H7 (cell line): ENCODE data around the gene SH3BGRL3. TPM values are rescaled to one million over a fixed set of nuclear protein-coding genes. Genes with fewer than 3 reads are reported as not detected.
"Not testable (repeated sequence)": the region's sequence is repeated elsewhere in the genome, so short reads cannot be mapped to it uniquely, and the experiment has no call there.

Experiments used
- DNase-seq: peaks from one replicate; pipeline ENCODE4 v3.0.0; 2012
- H3K27me3 ChIP-seq: 2 replicates; pipeline ENCODE4 v1.6.0; 2011; ENCODE audit warnings: mild to moderate bottlenecking, low read length; ENCODE audit not compliant: control insufficient read depth, insufficient read depth
- H3K36me3 ChIP-seq: replicated peaks from 2 replicates; pipeline ENCODE4 v1.5.1; 2011; ENCODE audit warnings: low read length; ENCODE audit not compliant: control insufficient read depth, insufficient read depth
- H3K4me3 ChIP-seq: 2 replicates; pipeline ENCODE4 v1.5.1; 2011; ENCODE audit warnings: low read depth, mild to moderate bottlenecking, control low read depth, low read length, moderate library complexity; ENCODE audit not compliant: insufficient read depth
- total RNA-seq: library from RNA; depleted of rRNA; stranded (reverse); fragments of >200 nt; shearing (Covaris generic); gene quantifications from 2 replicates; pipeline ENCODE4 v1.2.3, GENCODE V29; 2014; rRNA removed

Gene SH3BGRL3
- 40.8 and 56.7 TPM in 2 replicates for total RNA-seq

DNA sequence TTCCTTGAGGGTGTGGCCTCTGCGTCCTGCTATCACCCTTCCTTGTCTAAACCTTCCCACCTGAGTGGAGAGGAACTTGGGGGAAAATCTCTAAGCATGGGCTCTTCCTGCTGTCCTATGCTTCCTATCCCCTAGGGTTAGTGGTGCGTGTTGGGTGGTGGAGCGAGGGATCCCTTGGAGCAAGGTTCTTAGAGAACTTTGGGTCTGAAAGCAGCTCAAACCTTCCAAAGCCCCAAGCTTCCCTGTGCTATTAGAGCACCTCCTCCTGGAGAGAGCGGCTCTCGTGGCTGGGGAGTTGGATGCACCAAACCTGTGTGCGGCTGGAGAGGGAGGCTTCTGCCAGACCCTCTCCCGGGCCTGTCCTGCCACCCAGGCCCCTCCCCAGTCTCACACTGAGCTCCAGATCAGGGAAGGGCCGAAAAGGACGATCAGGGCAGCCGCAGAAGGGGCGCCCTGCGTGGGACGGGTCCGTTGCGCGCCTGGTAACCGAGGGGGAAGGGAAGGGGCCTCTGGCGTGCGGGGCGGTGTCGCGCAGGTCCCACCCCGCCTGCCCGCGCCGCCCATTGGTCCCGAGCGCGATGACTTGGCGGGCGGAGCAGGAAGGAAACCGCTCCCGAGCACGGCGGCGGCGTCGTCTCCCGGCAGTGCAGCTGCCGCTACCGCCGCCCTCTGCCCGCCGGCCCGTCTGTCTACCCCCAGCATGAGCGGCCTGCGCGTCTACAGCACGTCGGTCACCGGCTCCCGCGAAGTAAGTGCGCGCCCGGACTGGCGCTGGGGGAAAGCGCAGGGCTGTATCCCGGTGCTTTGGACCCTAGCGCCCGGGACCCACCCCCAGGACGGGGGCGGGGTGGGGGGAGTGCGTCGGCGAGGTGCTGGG lies at the start of gene SH3BGRL3:
Gene SH3BGRL3 (plus strand): TSS at position 631 of the 877 bp plus-strand sequence. CDS start 70 bp downstream, at position 701.
- Histone ChIP-seq H3K4me3 (peak within 1 kb of the TSS; percentile 93), H3K36me3 (peaks cover 27% of the 10 kb centered on the region), H3K27me3 (no peaks in the 10 kb centered on the region)
- peak; percentile 97 for DNase-seq

GRCh38 chr1:26230682-26231081 lies 49.2 kb upstream of the SH3BGRL3 start:
- not testable (repeated sequence) for H3K27me3 ChIP-seq, DNase-seq, H3K36me3 ChIP-seq, H3K4me3 ChIP-seq

DNA sequence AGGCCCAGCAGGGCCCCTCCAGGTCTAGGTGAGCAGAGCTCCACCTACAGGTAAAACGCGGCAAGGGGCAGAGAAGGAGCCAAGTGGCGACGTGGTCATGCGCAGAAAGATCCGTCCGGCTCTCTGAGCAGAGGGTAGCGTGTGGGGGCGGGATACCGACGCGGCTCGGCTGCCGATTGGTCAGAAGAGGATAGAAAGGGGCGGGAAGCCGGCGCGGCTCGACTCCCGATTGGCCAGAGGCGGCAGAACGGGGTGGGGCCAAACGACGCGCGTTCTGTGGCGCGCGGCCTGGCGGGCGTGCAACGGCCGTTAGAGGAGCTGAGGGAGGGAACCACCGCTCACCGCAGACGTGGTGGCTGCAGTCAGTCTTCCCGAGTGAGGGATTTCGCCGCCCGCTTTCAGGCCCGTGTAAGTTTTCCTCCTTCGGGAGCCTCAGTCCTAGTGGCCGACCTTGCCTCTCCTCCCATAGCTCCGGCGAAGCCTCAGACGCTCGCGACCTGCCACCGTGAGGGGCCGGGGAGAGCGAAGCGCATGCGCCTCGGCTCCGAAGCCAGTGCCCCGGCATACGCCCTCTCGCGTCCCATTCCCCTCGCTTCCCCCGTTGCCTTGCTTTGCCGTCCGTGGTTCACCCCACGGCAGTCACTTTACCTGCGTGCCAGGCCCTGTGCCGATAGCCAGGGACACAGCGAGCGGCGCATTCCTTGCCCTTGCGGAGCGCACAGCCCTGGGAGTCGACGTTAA lies 45.8 kb upstream of the SH3BGRL3 start, which contains the start of gene CEP85:
Gene CEP85 (plus strand): TSS at position 298 of the 741 bp plus-strand sequence. CDS start 5,584 bp downstream, outside the sequence.
- H3K4me3 ChIP-seq: peak within 1 kb of the TSS; percentile 80
- no peaks in the 10 kb centered on the region for H3K36me3 ChIP-seq
- peak; percentile 99 for DNase-seq
- no peaks in the 10 kb centered on the region for H3K27me3 ChIP-seq

DNA sequence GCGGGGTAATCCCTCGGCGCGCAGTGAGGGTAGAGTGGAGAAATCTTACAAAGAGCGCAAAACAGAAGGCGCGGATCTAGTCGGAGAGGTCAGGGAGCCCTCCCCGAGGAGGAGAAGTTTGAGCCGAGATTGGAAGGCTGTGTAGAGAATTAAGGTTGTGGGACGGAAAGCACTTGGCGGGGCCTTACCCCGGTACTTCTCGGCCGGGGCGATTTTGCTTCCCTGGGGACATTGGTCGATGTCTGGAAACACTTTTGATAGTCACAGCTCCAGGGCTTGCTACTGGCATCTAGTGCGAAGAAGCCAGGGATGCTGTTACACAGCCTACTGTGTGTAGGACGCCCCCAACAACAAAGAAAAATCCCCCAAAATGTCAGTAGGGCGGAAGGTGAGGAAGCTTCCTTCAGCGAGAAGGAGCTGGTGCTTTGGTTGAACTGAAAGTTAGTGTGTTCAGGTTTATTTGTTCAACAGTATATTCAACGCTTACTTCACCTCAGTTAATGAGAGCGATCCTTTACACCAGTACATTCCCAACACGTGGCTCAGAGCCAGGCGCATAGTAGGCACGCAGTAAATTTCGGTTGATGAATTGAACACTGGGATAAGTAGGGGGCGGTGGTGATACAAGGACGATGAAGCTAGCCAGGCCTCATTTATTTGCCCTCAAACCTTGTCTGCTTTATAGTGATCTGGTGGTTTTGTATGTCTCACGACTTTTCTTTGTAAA lies 45.1 kb upstream of the SH3BGRL3 start:
- Histone ChIP-seq H3K4me3 (peak overlapping the region; percentile 80), H3K36me3 (no peaks in the 10 kb centered on the region), H3K27me3 (no peaks in the 10 kb centered on the region)
- peak; percentile 68 for DNase-seq

GRCh38 chr1:26237230-26237966 lies 42.5 kb upstream of the SH3BGRL3 start:
- no peak for DNase-seq
- Histone ChIP-seq H3K4me3 (no peak overlapping the region), H3K36me3 (no peaks in the 10 kb centered on the region; the same call in 1 of the 2 replicates), H3K27me3 (no peaks in the 10 kb centered on the region)

GRCh38 chr1:26239936-26240335 lies 40.0 kb upstream of the SH3BGRL3 start:
- no peak for DNase-seq
- Histone ChIP-seq H3K27me3 (no peaks in the 10 kb centered on the region), H3K4me3 (no peak overlapping the region), H3K36me3 (peaks cover 4% of the 10 kb centered on the region)

- Histone ChIP-seq H3K27me3 (no peaks in the 10 kb centered on the region), H3K4me3 (no peak overlapping the region), H3K36me3 (peaks cover 21% of the 10 kb centered on the region)
- no peak for DNase-seq
These were observed 27.2 kb upstream of the SH3BGRL3 start for GRCh38 chr1:26252718-26253117.

DNA sequence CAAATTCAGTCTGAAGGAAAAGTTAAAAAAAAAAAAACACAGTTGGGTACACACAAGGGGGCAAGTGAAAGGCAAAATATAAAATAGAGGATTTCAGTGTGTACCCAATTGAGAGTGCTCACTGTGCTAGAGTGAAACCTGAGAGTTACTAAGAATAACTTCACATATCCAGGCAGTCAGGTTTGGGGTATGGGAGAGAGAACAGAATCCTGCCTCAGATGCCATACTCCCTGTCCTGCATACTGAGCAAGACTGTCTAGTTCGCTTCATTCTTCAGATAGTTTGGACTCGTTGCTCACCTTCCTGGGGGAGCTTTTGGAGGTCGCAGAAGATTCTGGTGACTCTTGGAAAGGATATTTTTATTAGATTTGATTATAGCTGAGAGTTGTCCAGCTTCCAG lies 25.5 kb upstream of the SH3BGRL3 start:
- Histone ChIP-seq H3K27me3 (no peaks in the 10 kb centered on the region), H3K4me3 (no peak overlapping the region), H3K36me3 (peaks cover 28% of the 10 kb centered on the region)
- no peak for DNase-seq

DNA sequence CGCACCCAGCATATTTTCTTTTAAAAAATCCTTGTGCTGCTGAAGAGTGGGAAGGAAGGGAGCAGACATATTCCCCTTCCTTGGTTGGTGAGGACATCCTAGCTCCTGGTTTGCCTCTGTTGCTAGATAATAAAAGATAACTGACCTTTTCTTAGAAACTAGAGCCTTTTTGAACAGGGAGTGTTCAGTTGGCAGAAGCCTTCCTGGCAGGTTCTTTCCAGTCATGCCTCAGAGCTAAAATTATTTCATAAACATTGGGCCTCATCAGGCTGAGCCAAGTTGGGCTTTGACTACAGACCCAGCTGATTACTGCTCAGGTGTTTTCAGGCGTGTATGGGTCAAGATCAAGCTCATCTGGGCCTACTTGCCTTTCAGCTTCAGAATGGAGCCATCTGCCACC lies 22.7 kb upstream of the SH3BGRL3 start:
- H3K4me3 ChIP-seq: no peak overlapping the region
- DNase-seq: no peak
- H3K27me3 ChIP-seq: no peaks in the 10 kb centered on the region
- H3K36me3 ChIP-seq: peaks cover 32% of the 10 kb centered on the region

GRCh38 chr1:26259005-26259404 lies 20.9 kb upstream of the SH3BGRL3 start:
- H3K4me3 ChIP-seq: no peak overlapping the region
- DNase-seq: no peak
- peaks cover 37% of the 10 kb centered on the region for H3K36me3 ChIP-seq
- no peaks in the 10 kb centered on the region for H3K27me3 ChIP-seq

- Histone ChIP-seq H3K4me3 (no peak overlapping the region), H3K27me3 (no peaks in the 10 kb centered on the region), H3K36me3 (peaks cover 36% of the 10 kb centered on the region)
- DNase-seq: no peak
These were observed 20.3 kb upstream of the SH3BGRL3 start for GRCh38 chr1:26259578-26259977.

DNA sequence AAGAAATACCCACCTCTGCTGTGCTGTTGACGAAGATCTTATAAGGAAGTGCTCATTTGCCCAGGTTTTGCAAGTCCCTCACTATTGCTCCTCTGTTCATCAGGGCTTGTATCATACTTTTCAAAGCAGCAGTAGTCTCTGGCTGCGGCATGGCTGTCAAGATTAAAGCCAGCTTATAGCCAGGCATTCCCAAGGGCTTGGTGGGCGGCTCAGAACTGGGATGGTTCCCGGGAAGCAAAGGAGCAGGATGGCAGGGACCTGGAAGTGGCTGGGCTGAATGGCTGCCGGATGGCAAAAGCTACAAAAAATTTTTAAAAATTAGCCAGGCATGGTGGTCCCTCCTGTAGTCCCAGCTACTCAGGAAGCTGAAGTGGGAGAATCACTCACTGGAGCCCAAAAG lies 16.7 kb upstream of the SH3BGRL3 start:
- DNase-seq: no peak
- H3K36me3 ChIP-seq: peaks cover 26% of the 10 kb centered on the region

GRCh38 chr1:26265405-26265804 lies 14.5 kb upstream of the SH3BGRL3 start:
- Histone ChIP-seq H3K4me3 (no peak overlapping the region), H3K27me3 (no peaks in the 10 kb centered on the region), H3K36me3 (peaks cover 28% of the 10 kb centered on the region)
- no peak for DNase-seq

More for the DNA sequence above, 16.7 kb upstream of the SH3BGRL3 start:
- Histone ChIP-seq H3K27me3 (no peaks in the 10 kb centered on the region), H3K4me3 (no peak overlapping the region)
